Type B pancreatic cell (in vitro differentiated cells): ENCODE measurements around the gene SYNDIG1. TPM values are rescaled to one million over a fixed set of nuclear protein-coding genes. Genes with fewer than 3 reads are reported as not detected.

ENCODE experiments used
- DNase-seq: peaks from one replicate; pipeline ENCODE4 v3.0.0; 2021; ENCODE audit warnings: mixed read lengths; ENCODE audit not compliant: unreplicated experiment; ENCODE audit errors: extremely low spot score
- H3K27ac Mint-ChIP-seq: 2 replicates; pipeline ENCODE4 v1.8.0; 2021; ENCODE audit warnings: mild to moderate bottlenecking, mixed read lengths
- H3K27me3 Mint-ChIP-seq: 2 replicates; pipeline ENCODE4 v1.8.0; 2021; ENCODE audit warnings: mixed read lengths
- H3K36me3 Mint-ChIP-seq: 2 replicates; pipeline ENCODE4 v1.8.0; 2021; ENCODE audit warnings: mixed read lengths
- H3K4me1 Mint-ChIP-seq: one replicate; pipeline ENCODE4 v1.8.0; 2021; ENCODE audit warnings: mixed read lengths; ENCODE audit not compliant: unreplicated experiment
- H3K4me3 Mint-ChIP-seq: 2 replicates; pipeline ENCODE4 v1.8.0; 2021; ENCODE audit warnings: mild to moderate bottlenecking, mixed read lengths
- H3K9me3 Mint-ChIP-seq: 2 replicates; pipeline ENCODE4 v1.8.0; 2021; ENCODE audit warnings: mixed read lengths
- CTCF ChIP-seq: fragments of 200-600 bp; sonication (generic); conservative IDR thresholded peaks from 2 replicates; pipeline ENCODE4 v1.5.0; 2021; ENCODE audit warnings: antibody characterized with exemption, mild to moderate bottlenecking
- total RNA-seq: library from RNA; stranded (reverse); gene quantifications from 2 replicates; pipeline ENCODE4 v1.2.1, GENCODE V29; 2021; ENCODE audit warnings: low replicate concordance

SYNDIG1 gene
- total RNA-seq, 1 donor from 2014 or later = 4.3 TPM

GRCh38 chr20:24490598-24490997 lies 21.2 kb downstream of the SYNDIG1 start:
- peaks cover 4% of the 10 kb centered on the region for H3K4me1 Mint-ChIP-seq
- DNase-seq = no peak
- TF ChIP-seq CTCF = no peak
- no peak overlapping the region for H3K4me3 Mint-ChIP-seq
- no peaks in the 10 kb centered on the region for H3K27me3 Mint-ChIP-seq
- no peak overlapping the region for H3K27ac Mint-ChIP-seq
- H3K36me3 Mint-ChIP-seq = no peaks in the 10 kb centered on the region
- no peaks in the 10 kb centered on the region for H3K9me3 Mint-ChIP-seq

GRCh38 chr20:24491041-24491756 lies 21.8 kb downstream of the SYNDIG1 start:
- Mint-ChIP-seq H3K9me3 (no peaks in the 10 kb centered on the region), H3K27ac (no peak overlapping the region), H3K4me1 (peaks cover 4% of the 10 kb centered on the region), H3K27me3 (no peaks in the 10 kb centered on the region), H3K36me3 (no peaks in the 10 kb centered on the region), H3K4me3 (no peak overlapping the region)
- DNase-seq = no peak
- no peak for TF ChIP-seq CTCF

GRCh38 chr20:24492031-24492607 lies 22.7 kb downstream of the SYNDIG1 start:
- Mint-ChIP-seq H3K4me3 (no peak overlapping the region), H3K4me1 (peaks cover 4% of the 10 kb centered on the region), H3K27me3 (no peaks in the 10 kb centered on the region), H3K27ac (no peak overlapping the region), H3K36me3 (no peaks in the 10 kb centered on the region), H3K9me3 (no peaks in the 10 kb centered on the region)
- DNase-seq = no peak
- no peak for TF ChIP-seq CTCF

GRCh38 chr20:24492698-24493097 lies 23.3 kb downstream of the SYNDIG1 start:
- no peaks in the 10 kb centered on the region for H3K36me3 Mint-ChIP-seq
- TF ChIP-seq CTCF = no peak
- no peaks in the 10 kb centered on the region for H3K27me3 Mint-ChIP-seq
- peaks cover 8% of the 10 kb centered on the region for H3K4me1 Mint-ChIP-seq
- no peak for DNase-seq
- no peaks in the 10 kb centered on the region for H3K9me3 Mint-ChIP-seq
- no peak overlapping the region for H3K27ac Mint-ChIP-seq
- no peak overlapping the region for H3K4me3 Mint-ChIP-seq

GRCh38 chr20:24493181-24493580 lies 23.8 kb downstream of the SYNDIG1 start:
- no peak overlapping the region for H3K27ac Mint-ChIP-seq

More at GRCh38 chr20:24493181-24493580, 23.8 kb downstream of the SYNDIG1 start:
- Mint-ChIP-seq H3K4me1 (peaks cover 11% of the 10 kb centered on the region), H3K9me3 (no peaks in the 10 kb centered on the region), H3K27me3 (no peaks in the 10 kb centered on the region), H3K36me3 (no peaks in the 10 kb centered on the region), H3K4me3 (no peak overlapping the region)
- DNase-seq = no peak
- no peak for TF ChIP-seq CTCF
